PC-9 (cell line): ENCODE measurements around the gene MPZL1.

Source experiments
- CTCF ChIP-seq: fragments of 200-600 bp; sonication (generic); conservative IDR thresholded peaks from 2 replicates; pipeline ENCODE4 v1.6.1; 2017; ENCODE audit warnings: mixed run types, antibody characterized with exemption, mild to moderate bottlenecking, moderate library complexity
- EZH2 ChIP-seq: fragments of 200-600 bp; sonication (generic); IDR thresholded peaks from 2 replicates; pipeline ENCODE4 v1.8.0; 2017; ENCODE audit warnings: antibody characterized with exemption, low read depth

GRCh38 chr1:167789501-167789900 is 67.7 kb downstream of the MPZL1 start:
- TF ChIP-seq CTCF (no peak), EZH2 (no peak)
